Stimulated activated CD4-positive, alpha-beta T cell treated with anti-CD3 and anti-CD28 coated beads, Interleukin-4, amount 100 ng/mL, for 4 hours (primary cell): Measurements from ENCODE around the gene RASGRP3.

Experiments used
- DNase-seq, 2 experiments: peaks; one replicate each; pipeline ENCODE4 v3.0.0-alpha.2; 2020

The RASGRP3 gene

DNA sequence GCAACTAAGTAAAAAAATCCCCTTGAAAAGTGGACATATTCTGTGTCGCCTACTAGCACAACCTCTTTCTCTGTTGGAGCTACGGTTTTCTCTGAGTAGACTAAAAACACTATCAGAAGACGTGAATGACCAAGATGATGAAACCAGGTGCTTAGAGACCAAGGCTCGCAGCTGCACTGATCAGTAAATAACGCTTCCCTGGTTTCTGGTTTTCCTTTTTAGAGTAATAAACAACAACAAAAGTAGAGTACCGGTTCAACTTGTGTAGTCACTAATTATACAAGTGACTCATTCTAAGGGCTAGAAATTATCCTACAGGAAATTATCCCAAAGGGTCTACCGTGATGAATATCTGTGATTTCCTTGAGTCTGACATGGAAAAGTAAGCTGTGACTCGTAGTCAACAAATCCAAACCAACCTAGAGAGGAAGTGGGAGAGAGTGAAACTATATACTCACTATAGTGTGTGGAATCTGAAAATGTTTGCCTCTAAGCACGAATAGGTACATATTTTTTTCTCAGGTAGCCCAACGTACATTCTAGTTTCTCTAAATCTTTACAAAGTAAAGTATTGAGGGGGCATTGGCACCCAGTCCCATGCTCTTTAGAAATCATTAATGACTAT, 17.8 kb downstream of the RASGRP3 start:
- DNase-seq: no peak

DNA sequence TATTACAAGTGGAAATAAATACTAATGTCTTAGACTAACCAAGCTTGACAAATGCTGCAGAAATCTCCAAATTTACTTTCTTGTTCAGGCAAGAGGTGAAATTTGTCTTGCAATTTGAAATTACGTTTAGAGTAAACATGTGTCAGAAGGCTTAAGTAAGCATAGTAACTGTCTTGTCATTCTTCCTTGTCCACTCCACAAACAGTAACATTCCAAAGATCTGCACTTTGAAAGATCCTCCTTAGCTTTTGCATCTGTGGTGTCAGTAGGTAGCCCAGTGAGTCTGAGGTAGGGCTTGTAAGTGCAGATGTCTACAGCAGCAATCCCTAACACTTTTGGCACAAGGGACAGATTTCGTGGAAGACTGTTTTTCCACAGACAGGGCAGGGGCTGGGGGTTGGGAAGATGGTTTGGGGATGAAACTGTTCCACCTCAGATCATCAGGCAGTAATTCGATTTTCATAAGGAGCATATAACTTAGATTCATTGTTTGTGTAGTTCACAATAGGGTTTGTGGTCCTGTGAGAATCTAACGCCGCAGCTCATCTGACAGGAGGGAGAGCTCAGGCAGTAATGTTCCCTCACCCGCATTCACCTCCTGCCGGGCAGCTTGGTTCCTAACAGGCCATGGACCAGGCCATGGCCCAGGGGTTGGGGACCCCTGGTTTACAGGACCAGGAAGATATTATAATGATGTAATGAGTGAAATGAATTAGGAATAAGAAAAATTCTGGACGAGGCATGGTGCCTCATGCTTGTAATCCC, 18.6 kb downstream of the RASGRP3 start:
- no peak for DNase-seq

DNA sequence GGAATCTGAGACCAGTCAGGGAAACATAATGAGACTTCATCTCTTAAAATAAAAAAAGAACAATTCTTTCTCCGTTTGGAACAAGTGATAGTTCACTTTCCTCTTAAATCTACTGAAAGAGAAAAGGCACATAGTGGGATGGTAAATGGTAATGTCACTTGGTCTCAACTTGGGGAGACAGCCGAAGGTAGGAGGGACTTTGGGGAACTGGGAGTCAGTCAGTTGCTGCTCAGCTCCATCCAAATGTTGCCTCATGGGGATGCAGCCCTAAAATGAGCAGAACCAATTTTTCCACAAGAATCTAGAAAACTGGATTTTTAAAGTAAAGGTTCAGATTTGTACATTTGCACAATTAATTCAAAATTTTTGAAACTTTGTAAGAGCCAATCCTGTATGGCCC, 19.2 kb downstream of the RASGRP3 start:
- no peak for DNase-seq

DNA sequence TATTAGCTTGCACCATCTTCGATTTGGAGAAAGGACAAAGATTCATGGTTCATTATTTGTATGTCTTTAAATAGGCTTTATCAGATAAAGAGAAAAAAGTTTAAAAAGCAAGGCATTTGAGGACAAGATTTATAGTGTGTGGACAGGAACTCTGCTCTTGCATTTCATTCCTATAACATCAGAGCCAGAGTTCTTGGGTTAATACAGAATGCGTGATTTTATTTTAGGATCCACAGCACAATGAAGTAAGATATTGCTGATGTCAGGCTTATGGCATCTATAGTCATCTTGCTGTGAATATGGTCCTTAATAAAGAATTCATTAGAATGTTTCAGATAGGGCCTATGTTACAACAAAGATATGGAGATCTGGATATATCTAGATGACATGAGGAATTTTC, 19.7 kb downstream of the RASGRP3 start:
- DNase-seq: no peak

DNA sequence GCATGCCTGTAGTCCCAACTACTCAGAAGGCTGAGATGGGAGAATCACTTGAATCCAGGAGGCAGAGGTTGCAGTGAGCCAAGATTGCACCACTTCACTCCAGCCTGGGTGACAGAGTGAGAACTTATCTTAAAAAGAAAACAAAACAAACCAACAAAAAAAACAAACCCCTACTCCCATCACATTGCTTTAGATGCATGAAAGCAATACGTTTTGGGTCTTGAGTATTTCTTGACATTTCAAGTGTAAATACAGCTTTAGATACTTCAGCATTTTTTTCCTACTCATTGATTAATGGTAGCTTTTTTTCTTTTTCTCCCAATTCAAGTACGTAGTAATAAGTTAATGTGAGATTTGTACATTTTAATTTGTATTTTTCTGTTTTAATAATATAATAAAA, 20.3 kb downstream of the RASGRP3 start:
- DNase-seq: no peak

DNA sequence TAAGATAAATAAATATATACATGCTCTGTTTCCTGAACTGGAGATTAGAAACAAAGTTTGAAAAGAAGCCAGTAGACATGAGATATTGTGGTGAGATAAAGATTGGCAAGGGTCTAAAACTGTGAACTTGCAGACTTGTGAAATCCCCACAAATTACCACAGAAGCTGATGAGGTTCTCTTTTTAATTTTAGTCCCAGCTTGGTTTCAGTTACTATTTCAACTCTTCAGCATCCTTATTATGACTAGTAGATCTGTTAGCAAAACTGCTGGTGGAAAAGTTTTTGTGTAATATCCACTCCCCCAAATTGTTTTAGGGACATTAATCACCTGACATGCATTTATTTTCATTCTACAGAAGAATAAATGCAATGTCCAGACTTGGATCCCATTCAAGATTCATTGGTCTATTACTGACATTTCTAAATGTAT, 20.8 kb downstream of the RASGRP3 start:
- DNase-seq: no peak

DNA sequence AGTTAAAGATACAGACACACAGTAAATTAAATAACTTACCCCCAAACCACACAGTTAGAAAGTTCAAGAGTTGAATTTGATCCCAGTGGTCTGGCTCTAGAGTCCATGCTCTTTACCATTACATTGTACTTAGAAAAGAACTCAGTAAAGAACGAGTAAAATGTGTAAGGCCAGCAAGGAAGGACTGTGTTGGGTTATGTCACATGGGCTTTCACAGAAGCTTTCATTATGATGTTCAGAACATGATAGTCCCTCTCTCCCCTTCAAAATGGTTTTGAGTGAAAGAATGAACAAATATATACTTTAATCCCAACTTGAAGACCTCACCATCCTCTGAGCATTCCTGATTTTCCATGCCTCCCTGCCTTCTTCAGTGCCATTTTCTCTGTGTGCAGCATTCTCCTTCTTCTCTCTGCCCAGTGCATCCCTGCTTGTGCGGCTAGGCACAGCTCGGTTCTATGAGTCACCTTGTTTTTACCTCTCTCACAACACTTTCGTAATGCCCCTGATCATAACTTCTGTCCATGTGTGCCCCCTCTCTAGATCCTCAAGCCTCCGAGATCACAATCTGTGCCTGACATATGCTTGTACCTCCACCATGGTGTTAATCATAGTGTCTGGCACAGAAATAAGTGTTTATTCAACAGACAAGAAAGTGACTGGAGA, 22.0 kb downstream of the RASGRP3 start:
- no peak for DNase-seq

DNA sequence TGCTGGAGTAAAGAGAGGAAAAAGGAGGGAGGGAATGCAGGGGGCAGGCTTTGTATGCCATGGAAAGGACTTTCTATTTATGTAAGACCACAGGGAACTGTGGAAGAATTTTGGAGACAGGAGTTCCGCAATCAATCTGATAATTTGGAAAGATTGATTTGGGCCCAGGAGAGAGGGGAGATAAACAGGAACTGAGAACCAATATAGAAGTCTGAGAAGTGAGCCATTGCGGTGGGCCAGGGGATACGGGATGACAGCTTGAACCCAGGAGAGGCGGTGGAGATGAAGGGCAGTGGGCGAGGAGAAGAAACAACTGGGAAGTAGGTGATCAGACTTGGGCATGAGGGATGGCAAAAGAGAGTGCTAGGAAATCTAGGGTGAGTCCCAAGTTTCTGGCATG, 23.7 kb downstream of the RASGRP3 start:
- DNase-seq: no peak

DNA sequence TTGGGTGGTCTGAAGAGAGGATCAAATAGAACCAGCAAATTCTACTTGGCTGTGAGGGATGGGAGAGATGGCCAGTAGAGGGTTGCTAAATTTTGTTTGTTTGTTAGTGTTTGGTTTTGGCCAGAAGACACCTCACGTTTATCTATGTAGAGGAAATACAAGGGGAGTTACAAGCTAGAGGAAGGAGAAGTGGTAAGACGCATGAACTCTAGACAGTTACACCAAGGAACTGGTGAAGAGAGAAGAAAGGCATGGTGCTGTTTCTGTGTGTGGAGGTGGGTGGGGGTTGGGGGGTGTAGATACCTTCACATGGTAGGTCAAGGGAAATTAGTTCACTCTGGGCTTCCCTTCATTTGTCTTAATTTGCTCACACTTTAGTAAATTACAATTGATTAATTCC, 25.6 kb downstream of the RASGRP3 start:
- no peak for DNase-seq

DNA sequence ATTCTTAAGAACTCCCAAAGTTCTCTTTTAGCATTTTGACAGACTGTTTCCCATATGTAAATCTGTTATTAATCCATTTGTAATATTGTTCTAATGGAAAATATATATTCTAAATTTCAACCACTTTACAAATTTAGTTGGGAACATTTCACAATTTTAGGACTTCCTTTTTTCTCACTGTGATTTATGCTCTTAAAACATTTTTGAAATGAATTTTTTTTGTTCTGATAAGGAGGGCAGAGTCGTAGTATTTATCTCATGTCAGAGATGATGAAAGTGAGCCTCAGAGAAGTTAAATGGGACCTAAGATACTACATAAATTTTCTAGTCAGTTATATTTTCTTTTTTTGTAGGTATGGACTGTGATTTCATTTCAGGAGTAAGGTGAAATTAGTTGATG, 26.6 kb downstream of the RASGRP3 start:
- no peak for DNase-seq

DNA sequence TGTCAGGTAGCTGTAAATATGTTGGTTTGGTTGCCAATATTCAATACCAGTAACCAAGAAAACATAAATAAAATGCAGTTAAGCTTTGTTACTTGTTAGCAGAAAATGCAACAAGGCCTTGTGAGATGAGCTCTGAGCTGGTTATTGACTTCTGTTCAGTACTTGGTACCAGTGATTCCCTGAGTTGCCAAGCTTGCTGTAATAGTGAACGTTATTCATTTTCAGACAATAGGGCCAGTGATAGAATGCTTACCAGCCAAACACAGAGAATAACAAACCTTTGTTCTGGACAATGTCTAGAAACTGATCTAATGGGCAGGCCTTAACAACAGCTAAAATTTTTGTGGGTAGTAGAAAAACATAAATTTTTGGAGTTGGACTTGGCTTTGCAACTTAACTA, 29.5 kb downstream of the RASGRP3 start:
- no peak for DNase-seq

DNA sequence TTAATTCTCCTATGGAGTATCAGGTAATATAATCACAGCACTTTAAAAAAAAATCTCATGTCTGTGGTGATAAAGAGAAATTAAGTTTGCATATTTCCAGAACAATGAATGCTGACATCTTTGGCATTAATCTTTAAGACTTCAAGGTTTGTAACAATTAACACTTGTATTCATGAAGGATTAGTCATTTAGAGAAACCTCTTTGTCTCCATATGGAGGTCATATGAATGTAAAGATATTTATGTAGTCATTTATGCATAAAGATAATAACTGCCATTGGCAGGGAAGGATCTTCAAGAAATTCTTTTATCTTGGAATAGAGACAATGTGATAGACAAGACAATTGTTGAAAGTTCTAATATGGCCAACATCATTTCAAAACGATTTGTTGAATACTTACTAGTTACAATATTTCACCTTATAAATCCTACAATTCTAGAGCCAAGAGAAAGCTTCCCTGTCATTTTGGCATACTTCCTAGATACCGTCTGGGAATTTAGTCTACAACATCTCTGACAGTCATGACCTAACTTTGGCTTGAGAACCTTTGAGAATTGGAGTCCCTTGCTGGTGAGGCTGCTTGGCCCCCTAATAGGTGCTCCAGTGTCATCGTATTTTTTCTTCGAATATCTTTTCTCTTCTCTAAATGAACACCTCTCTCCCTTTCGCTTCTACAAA, 33.6 kb downstream of the RASGRP3 start:
- DNase-seq: no peak

DNA sequence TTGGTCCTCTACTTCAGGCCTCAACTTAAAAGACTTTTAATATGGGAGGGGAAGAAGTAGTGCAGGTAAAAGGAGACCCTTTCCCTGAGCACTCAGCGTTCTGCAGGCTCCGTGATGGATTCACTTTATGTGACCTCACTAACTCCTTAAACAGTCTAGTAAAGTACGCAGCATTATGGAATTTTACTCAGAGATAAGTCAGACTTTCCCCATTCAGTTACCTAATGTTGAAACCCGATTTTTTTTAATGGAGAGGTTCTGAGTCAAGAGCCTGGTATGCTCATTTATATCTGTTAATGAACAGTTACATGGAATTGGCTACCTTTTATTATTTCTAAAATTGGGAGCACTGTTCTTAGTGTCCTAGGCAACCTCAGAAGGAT, 34.1 kb downstream of the RASGRP3 start:
- no peak for DNase-seq

DNA sequence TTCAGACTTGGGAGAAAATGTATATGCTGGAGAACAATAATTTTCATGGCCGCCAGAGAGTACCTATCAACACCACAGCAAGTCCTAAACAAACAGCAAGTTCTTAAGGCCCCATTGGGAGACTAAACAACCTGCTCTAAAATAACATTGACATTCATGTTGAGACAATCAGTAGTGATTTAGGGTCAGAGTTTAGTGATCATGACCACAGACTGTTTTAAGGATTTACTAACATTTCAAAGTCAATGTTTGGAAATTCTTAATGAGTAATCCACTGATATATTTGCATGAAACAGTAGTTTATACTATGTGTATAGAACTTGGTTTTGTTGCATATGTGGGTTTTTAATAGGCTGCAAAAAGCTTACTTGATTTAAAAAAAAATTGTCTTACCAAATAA, 34.7 kb downstream of the RASGRP3 start:
- no peak for DNase-seq

DNA sequence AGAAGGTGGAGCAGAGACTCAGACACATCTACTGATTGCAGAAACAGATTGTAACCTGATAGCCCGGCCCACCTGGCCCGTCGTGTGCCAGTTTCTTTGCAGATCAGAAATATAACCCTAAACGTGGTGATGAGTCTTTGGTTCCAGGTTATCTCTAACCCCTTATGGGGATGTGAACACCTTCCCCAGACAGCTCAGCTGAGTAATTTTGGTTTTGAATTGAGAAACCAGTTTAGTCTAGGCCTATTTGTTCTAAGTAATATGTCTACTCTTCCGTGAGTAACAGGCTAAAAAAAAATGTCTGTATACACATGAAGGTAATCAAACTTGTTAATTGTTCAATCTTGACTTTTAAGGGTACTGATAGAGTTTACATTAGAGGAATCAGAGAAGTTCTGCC, 35.7 kb downstream of the RASGRP3 start:
- DNase-seq: no peak

DNA sequence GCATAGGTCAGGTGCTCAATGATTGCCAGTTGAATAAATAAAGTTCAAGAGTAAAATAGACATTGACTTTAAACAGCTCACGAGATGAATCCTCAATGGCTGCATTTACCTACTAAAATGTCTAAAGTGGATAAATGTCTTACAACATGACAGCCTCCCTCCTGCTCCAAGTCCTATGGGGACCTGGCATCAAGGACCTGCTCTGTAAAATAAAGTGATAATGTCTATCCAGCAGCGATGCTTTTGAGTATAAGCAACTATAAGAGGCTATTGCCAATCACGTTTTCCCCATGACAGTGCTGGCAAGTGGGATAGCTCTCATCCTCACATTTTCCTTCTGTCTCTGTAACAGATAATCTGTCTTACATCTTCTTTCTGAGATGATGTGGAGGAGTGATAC, 37.0 kb downstream of the RASGRP3 start:
- no peak for DNase-seq

DNA sequence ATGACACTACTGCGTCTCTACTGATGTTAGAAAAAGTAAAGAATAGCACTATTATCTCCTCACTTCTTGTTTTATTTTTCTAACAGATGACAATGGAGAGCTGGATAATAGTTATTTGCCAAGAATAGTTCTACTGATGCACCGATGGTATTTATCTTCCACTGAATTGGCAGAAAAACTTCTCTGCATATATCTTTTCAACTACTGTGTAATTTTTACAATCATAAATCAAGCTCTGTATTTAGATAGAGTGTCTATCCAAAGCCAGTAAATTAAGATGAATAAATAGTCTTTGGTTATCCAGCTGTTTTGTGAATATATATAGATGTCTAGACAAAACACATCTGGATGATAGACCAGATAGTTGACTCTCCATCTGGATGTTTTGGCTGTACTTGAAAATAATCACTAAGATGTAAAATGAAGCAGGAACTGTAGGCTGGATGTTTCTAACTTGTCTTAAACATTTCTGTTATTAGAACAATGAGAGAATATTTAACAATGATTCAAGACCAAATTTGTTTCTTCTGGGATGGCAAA, 40.1 kb downstream of the RASGRP3 start:
- DNase-seq: no peak

DNA sequence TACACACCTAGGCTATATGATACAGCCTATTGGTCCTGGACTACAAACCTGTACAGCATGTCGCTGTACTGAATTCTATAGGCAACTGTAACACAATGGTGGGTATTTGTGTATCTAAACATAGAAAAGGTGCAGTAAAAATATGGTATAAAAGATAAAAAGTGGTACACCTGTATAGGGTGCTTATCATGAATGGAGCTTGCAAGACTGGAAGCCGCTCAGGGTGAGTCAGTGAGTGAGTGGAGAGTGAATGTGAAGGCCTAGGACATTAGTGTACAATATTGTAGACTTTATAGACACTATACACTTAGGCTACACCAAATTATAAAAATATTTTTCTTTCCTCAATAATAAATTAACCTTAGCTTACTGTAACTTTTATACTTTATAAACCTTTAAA, 41.8 kb downstream of the RASGRP3 start:
- DNase-seq: no peak

DNA sequence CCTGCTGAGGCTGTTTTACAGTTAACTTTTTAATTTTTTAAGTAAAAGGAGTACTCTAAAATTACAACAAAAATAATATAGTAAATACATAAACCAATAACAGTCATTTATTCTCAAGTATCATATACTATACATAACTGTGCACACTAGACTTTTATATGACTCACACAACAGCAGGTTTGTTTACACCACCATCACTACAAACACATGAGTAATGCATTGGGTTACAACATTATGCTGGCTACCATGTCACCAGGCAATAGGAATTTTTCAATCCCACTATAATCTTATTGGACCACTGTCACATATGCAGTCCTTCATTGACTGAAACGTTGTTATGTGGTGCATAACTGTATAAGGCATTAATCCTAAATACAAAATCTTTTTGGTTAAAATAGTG, 42.5 kb downstream of the RASGRP3 start:
- DNase-seq: no peak

DNA sequence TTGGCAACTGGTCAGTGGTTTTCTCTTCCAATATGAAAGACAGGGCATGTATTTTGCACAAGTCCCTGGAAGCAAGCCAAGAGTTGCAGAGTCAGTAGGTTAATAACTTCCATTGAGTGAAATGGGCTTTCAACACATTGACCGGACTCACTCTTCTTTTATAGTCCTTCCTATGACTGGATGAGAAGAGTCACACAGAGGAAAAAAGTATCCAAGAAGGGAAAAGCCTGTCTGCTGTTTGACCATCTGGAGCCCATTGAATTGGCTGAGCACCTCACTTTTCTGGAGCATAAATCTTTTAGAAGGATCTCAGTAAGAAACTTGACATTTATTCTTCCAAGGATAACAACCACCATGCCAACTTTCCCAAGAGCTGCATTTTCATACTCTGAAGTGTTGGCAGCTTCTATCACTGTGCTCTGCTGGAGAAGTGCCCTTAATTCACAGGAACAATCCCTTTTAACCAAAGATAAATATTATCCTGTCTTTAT, 45.4 kb downstream of the RASGRP3 start:
- no peak for DNase-seq

DNA sequence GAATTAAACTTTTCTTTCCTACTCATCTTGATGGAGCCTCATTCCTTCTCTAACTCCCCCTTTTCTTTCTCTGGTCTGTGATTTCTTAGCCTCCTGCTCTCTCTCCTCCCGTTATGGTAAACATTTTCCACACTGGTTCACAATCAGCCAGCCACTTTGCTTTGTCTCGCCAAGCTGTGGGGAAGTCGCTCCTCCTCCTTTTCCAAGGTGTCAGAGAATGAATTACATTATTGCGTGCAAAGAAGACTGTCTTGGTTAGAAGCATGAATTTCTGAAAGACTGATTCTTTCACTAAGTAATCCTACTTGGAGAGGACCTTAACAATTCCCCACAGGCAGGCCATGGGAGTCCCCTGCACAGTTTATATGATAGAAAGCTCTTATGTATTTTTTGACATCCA, 46.1 kb downstream of the RASGRP3 start:
- no peak for DNase-seq

DNA sequence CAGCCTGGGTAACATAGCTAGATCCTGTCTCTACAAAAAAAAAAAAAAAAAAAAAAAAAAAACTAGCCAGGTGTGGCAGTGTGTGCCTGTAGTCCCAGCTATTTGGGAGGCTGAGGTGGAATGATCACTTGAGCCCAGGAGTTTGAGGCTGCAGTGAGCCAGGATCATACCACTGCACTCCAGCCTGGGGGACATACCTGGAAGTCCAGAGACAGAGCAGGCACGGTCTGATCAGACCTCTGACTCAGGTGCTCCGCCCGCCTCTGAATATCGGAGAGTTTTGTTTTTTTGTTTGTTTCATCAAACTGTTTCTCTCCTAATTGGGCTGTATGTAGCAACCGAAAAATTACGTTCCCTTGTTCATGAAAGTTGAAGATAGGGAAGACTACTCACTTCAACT, 49.2 kb downstream of the RASGRP3 start:
- no peak for DNase-seq

DNA sequence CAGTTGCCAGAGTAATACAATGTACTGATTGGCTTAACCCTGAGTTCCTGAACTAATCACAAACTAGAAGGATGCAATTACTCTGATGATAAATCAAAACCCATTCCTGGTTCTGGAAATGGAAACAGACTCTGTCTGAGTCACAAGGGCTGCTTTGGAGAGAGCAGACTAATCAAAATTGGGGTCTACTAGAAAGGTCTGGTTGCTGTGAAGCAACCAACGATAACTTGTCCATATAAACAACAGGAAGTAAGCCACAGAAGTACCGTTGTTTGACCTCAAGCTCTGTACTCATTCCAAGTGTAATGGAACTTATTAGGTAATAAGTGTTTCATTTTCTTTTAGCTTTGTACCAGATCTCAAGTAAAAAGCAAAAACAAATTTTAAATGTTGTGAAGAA, 49.7 kb downstream of the RASGRP3 start:
- no peak for DNase-seq
